Common myeloid progenitor, CD34-positive (primary cell): Measurements from ENCODE around the gene DAPK2.

Source experiments
- CTCF ChIA-PET: fragments of 350-600 bp; sonication (Branson Sonifier 250); formaldehyde crosslinking; loops from one replicate; lab custom pipeline; 2021; ENCODE audit warnings: antibody characterized with exemption; lab: Charles Lee
- POLR2A ChIA-PET: fragments of 350-600 bp; sonication (Branson Sonifier 250); formaldehyde crosslinking; loops from one replicate; lab custom pipeline; 2021; ENCODE audit warnings: antibody characterized with exemption; lab: Charles Lee
- DNase-seq, 3 donors: peaks; one replicate each; pipeline versions ENCODE4 v3.0.0 to v3.0.0-alpha.2; 2013
- H3K27ac ChIP-seq, 2 experiments: 1 replicate in 1 of 2; 2 replicates in 1 of 2; pipeline ENCODE4 v1.7.0; 2013; ENCODE audit warnings: inconsistent platforms in 2 of 2, low read length in 2 of 2, mild to moderate bottlenecking in 2 of 2, low read depth in 1 of 2, moderate library complexity in 1 of 2; ENCODE audit not compliant: severe bottlenecking in 2 of 2, insufficient read depth in 1 of 2, poor library complexity in 1 of 2
- H3K27me3 ChIP-seq, 5 experiments: replicated peaks in 2 of 5; 1 replicate in 3 of 5; 2 replicates in 2 of 5; pipeline versions ENCODE4 v1.6.1 to v1.7.0; 2013; ENCODE audit warnings: low read length in 4 of 5, mild to moderate bottlenecking in 2 of 5, moderate library complexity in 2 of 5, inconsistent platforms in 1 of 5; ENCODE audit not compliant: insufficient read depth in 5 of 5, control insufficient read depth in 4 of 5
- H3K36me3 ChIP-seq, 4 experiments: 1 replicate in 2 of 4; 2 replicates in 2 of 4; pipeline versions ENCODE4 v1.6.1 to v1.7.0; 2013; ENCODE audit warnings: low read length in 3 of 4, control low read depth in 1 of 4, mild to moderate bottlenecking in 1 of 4; ENCODE audit not compliant: control insufficient read depth in 4 of 4, insufficient read depth in 4 of 4
- H3K4me1 ChIP-seq, 4 experiments: 1 replicate in 3 of 4; 2 replicates in 1 of 4; pipeline versions ENCODE4 v1.6.1 to v1.7.1; 2013; ENCODE audit warnings: low read length in 3 of 4, mild to moderate bottlenecking in 3 of 4, control low read depth in 1 of 4, inconsistent platforms in 1 of 4, moderate library complexity in 1 of 4; ENCODE audit not compliant: control insufficient read depth in 4 of 4, insufficient read depth in 4 of 4; ENCODE audit errors: control extremely low read depth in 1 of 4
- H3K4me3 ChIP-seq, 7 experiments: 1 replicate in 4 of 7; 2 replicates in 3 of 7; pipeline versions ENCODE4 v1.5.1 to v1.7.0; 2013; ENCODE audit warnings: mild to moderate bottlenecking in 7 of 7, low read length in 6 of 7, moderate library complexity in 6 of 7, inconsistent platforms in 2 of 7, low read depth in 2 of 7, control low read depth in 1 of 7; ENCODE audit not compliant: insufficient read depth in 4 of 7, control insufficient read depth in 1 of 7; ENCODE audit errors: extremely low read depth in 1 of 7
- H3K9me3 ChIP-seq, 5 experiments: 1 replicate in 4 of 5; 2 replicates in 1 of 5; pipeline versions ENCODE4 v1.6.1 to v1.7.1; 2013; ENCODE audit warnings: low read length in 4 of 5, mild to moderate bottlenecking in 2 of 5, inconsistent platforms in 1 of 5, low read depth in 1 of 5, moderate library complexity in 1 of 5; ENCODE audit not compliant: control insufficient read depth in 4 of 5, insufficient read depth in 2 of 5; ENCODE audit errors: control extremely low read depth in 1 of 5
- WGBS: methylation state at CpG from one replicate; pipeline ENCODE4 v1.1.5; 2013; ENCODE audit not compliant: insufficient coverage; 5-methylcytosine and 5-hydroxymethylcytosine counted together

DAPK2 gene

GRCh38 chr15:63940966-63941620, 105.2 kb downstream of the DAPK2 start:
- H3K36me3 ChIP-seq = no peaks in the 10 kb centered on the region
- no peak overlapping the region for H3K4me3 ChIP-seq
- H3K9me3 ChIP-seq = no peaks in the 10 kb centered on the region
- H3K27ac ChIP-seq = no peak overlapping the region
- no peak for DNase-seq
- CTCF ChIA-PET = interaction anchor here (0.7 to 1.5 kb wide), 5 partner anchors 49 to 109 kb away, joined by 3 to 7 read pairs (median 3); no protein-coding TSS in a partner anchor
- POLR2A ChIA-PET = interaction anchor here (0.5 kb wide), 1 partner anchor 40 kb away, joined by 5 read pairs; no protein-coding TSS in a partner anchor
- no peaks in the 10 kb centered on the region for H3K27me3 ChIP-seq
- peaks cover 0 to 35% (median 22%) of the 10 kb centered on the region in 4 experiments for H3K4me1 ChIP-seq
- whole genome bisulfite sequencing = 100% methylated on average over 2 of the region's 4 CpGs

GRCh38 chr15:63939531-63940130, 106.7 kb downstream of the DAPK2 start:
- Histone ChIP-seq H3K36me3 (no peaks in the 10 kb centered on the region), H3K9me3 (no peaks in the 10 kb centered on the region), H3K27ac (no peak overlapping the region), H3K4me1 (peaks cover 0 to 30% (median 22%) of the 10 kb centered on the region in 4 experiments), H3K27me3 (no peaks in the 10 kb centered on the region), H3K4me3 (peak overlapping the region in 1 of 7 experiments; percentile 19)
- POLR2A ChIA-PET = no interaction called here
- WGBS = 64% methylated on average over 4 of the region's 4 CpGs
- CTCF ChIA-PET = interaction anchor here (1.4 to 2.4 kb wide), 3 partner anchors 9 to 128 kb away, joined by 3 to 9 read pairs (median 5); no protein-coding TSS in a partner anchor
- no peak for DNase-seq

- CTCF ChIA-PET = interaction anchor here (1.0 to 2.4 kb wide), 4 partner anchors 8 to 129 kb away, joined by 3 to 9 read pairs (median 4); no protein-coding TSS in a partner anchor
- POLR2A ChIA-PET = no interaction called here
- Histone ChIP-seq H3K9me3 (no peaks in the 10 kb centered on the region), H3K27ac (no peak overlapping the region), H3K36me3 (no peaks in the 10 kb centered on the region), H3K4me1 (peaks cover 0 to 30% (median 22%) of the 10 kb centered on the region in 4 experiments), H3K4me3 (peak overlapping the region in 3 of 7 experiments; percentile 4 to 55 (median 33)), H3K27me3 (no peaks in the 10 kb centered on the region)
- WGBS = 29% methylated on average over 5 of the region's 6 CpGs
- peak; percentile 25 to 76 (median 61) for DNase-seq
Measured at GRCh38 chr15:63938486-63939061, 107.7 kb downstream of the DAPK2 start.

- H3K9me3 ChIP-seq = no peaks in the 10 kb centered on the region
Measured at GRCh38 chr15:63933522-63933921, 112.8 kb downstream of the DAPK2 start.

GRCh38 chr15:63931556-63931955, 114.7 kb downstream of the DAPK2 start:
- Histone ChIP-seq H3K4me1 (no peaks in the 10 kb centered on the region), H3K9me3 (no peaks in the 10 kb centered on the region), H3K27me3 (no peaks in the 10 kb centered on the region), H3K27ac (no peak overlapping the region), H3K36me3 (no peaks in the 10 kb centered on the region), H3K4me3 (no peak overlapping the region)
- DNase-seq = no peak
- CTCF ChIA-PET = interaction anchor here (1.0 to 1.2 kb wide), 4 partner anchors 14 to 79 kb away, joined by 3 read pairs; no protein-coding TSS in a partner anchor
- POLR2A ChIA-PET = no interaction called here
- 98% methylated on average over 4 of the region's 4 CpGs for WGBS

More at GRCh38 chr15:63933522-63933921, 112.8 kb downstream of the DAPK2 start:
- DNase-seq = peak in 2 of 3 donors; percentile 35 to 60
- 100% methylated on average over 3 of the region's 5 CpGs for WGBS
- no peak overlapping the region for H3K27ac ChIP-seq
- CTCF ChIA-PET = interaction anchor here (0.7 to 2.0 kb wide), 4 partner anchors 7 to 128 kb away, joined by 3 to 5 read pairs (median 4); no protein-coding TSS in a partner anchor
- no peaks in the 10 kb centered on the region for H3K36me3 ChIP-seq
- H3K4me1 ChIP-seq = peaks cover 0 to 13% (median 5%) of the 10 kb centered on the region in 4 experiments
- H3K4me3 ChIP-seq = no peak overlapping the region
- POLR2A ChIA-PET = no interaction called here
- H3K27me3 ChIP-seq = no peaks in the 10 kb centered on the region

- Histone ChIP-seq H3K27me3 (no peaks in the 10 kb centered on the region), H3K27ac (no peak overlapping the region), H3K9me3 (no peaks in the 10 kb centered on the region), H3K4me1 (no peaks in the 10 kb centered on the region), H3K4me3 (no peak overlapping the region), H3K36me3 (no peaks in the 10 kb centered on the region)
- ChIA-PET POLR2A (no interaction called here), CTCF (no interaction called here)
- 100% methylated on average over 4 of the region's 7 CpGs for WGBS
- no peak for DNase-seq
Measured at GRCh38 chr15:63930034-63930433, 116.3 kb downstream of the DAPK2 start.
